ENCODE data around the gene LPAR2.

Gene LPAR2

GRCh38 chr19:19652482-19653295, 24.7 kb upstream of the LPAR2 start:
- no peak for DNase-seq

- no peak for DNase-seq
Observed at GRCh38 chr19:19651076-19651475, 23.1 kb upstream of the LPAR2 start.

GRCh38 chr19:19650331-19650730, 22.3 kb upstream of the LPAR2 start:
- DNase-seq: no peak

- DNase-seq: no peak
Observed at GRCh38 chr19:19649580-19649995, 21.6 kb upstream of the LPAR2 start.

GRCh38 chr19:19649155-19649554, 21.1 kb upstream of the LPAR2 start:
- DNase-seq: no peak

GRCh38 chr19:19647037-19647835, 19.2 kb upstream of the LPAR2 start:
- DNase-seq: no peak

- no peak for DNase-seq
Observed at GRCh38 chr19:19645233-19645870, 17.3 kb upstream of the LPAR2 start.

- no peak for DNase-seq
Observed at GRCh38 chr19:19644054-19644388, 16.0 kb upstream of the LPAR2 start.

GRCh38 chr19:19643158-19644053, 15.4 kb upstream of the LPAR2 start, which contains the start of gene GMIP:
TSS of gene GMIP (minus strand) at chr19:19643657. CDS start at chr19:19643529, 128 bp downstream.
- peak; percentile 45 for DNase-seq

- no peak for DNase-seq
Observed at GRCh38 chr19:19642506-19643157, 14.6 kb upstream of the LPAR2 start.

- no peak for DNase-seq
Observed at GRCh38 chr19:19637523-19638251, 9.7 kb upstream of the LPAR2 start.

- DNase-seq: no peak
Observed at GRCh38 chr19:19637186-19637522, 9.1 kb upstream of the LPAR2 start.

GRCh38 chr19:19636573-19637185, 8.7 kb upstream of the LPAR2 start:
- no peak for DNase-seq

- no peak for DNase-seq
Observed at GRCh38 chr19:19635313-19635702, 7.3 kb upstream of the LPAR2 start.

- no peak for DNase-seq
Observed at GRCh38 chr19:19634516-19635312, 6.7 kb upstream of the LPAR2 start.

- no peak for DNase-seq
Observed at GRCh38 chr19:19633711-19634515, 5.9 kb upstream of the LPAR2 start.

- DNase-seq: no peak
Observed at GRCh38 chr19:19632661-19633060, 4.6 kb upstream of the LPAR2 start.

- no peak for DNase-seq
Observed at GRCh38 chr19:19631346-19631745, 3.3 kb upstream of the LPAR2 start.

GRCh38 chr19:19630426-19630825, 2.4 kb upstream of the LPAR2 start:
- DNase-seq: no peak
